Mesothelial cell of epicardium (in vitro differentiated cells): ENCODE data around the gene IER5L. TPM values are rescaled to one million over a fixed set of nuclear protein-coding genes. Genes with fewer than 3 reads are reported as not detected.
A peak's percentile ranks its signal among the peaks of the same experiment; 100 is the strongest.
"Not testable (repeated sequence)": the region's sequence is repeated elsewhere in the genome, so short reads cannot be mapped to it uniquely, and the experiment has no call there.

ENCODE experiments used
- DNase-seq, 2 experiments: peaks; one replicate each; pipeline ENCODE4 v3.0.0; 2021; ENCODE audit warnings: low spot score in 2 of 2; ENCODE audit not compliant: unreplicated experiment in 2 of 2
- H3K27ac Mint-ChIP-seq: 2 replicates; pipeline ENCODE4 v1.8.0; 2021; ENCODE audit warnings: mixed read lengths
- H3K27me3 Mint-ChIP-seq: 2 replicates; pipeline ENCODE4 v1.8.0; 2021; ENCODE audit warnings: low read depth, mixed read lengths
- H3K36me3 Mint-ChIP-seq: 2 replicates; pipeline ENCODE4 v1.8.0; 2021; ENCODE audit warnings: mixed read lengths
- H3K4me1 Mint-ChIP-seq: 2 replicates; pipeline ENCODE4 v1.8.0; 2021; ENCODE audit warnings: mixed read lengths
- H3K4me3 Mint-ChIP-seq: 2 replicates; pipeline ENCODE4 v1.8.0; 2021; ENCODE audit warnings: mild to moderate bottlenecking, moderate library complexity, mixed read lengths
- H3K9me3 Mint-ChIP-seq: 2 replicates; pipeline ENCODE4 v1.8.0; 2021; ENCODE audit warnings: mixed read lengths
- total RNA-seq: library from RNA; stranded (reverse); gene quantifications from 3 replicates; pipeline ENCODE4 v1.2.1, GENCODE V29; 2021
- TF ChIP-seq, protein P1 (sequence below): fragments of 200-600 bp; sonication (generic); IDR thresholded peaks from one replicate; pipeline ENCODE4 v1.5.0; 2021; ENCODE audit warnings: antibody characterized with exemption; ENCODE audit not compliant: unreplicated experiment

IER5L gene
- total RNA-seq, 1 donor from 2014 or later, result 34.7 TPM

DNA sequence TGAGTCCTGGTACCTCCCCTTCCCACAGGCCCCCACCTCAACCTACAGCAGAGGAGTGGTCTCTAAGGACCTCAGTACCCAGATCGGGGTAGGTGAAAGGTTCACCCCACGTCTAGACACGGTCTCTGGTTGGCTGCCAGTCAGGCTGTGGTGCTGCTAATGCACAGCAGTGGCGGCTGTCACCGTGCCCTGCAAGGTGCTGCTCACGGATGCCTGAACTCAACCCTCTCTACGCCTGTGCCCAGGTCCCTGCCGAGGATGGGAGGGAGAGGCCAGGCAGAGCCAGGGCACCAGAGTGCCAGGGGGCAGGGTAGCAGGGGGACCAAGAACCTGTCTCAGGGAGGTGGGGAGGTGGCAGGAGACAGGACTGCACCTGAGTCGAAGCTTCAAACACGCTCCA lies 14.3 kb downstream of the IER5L start:
- TF ChIP-seq, protein P1, sequence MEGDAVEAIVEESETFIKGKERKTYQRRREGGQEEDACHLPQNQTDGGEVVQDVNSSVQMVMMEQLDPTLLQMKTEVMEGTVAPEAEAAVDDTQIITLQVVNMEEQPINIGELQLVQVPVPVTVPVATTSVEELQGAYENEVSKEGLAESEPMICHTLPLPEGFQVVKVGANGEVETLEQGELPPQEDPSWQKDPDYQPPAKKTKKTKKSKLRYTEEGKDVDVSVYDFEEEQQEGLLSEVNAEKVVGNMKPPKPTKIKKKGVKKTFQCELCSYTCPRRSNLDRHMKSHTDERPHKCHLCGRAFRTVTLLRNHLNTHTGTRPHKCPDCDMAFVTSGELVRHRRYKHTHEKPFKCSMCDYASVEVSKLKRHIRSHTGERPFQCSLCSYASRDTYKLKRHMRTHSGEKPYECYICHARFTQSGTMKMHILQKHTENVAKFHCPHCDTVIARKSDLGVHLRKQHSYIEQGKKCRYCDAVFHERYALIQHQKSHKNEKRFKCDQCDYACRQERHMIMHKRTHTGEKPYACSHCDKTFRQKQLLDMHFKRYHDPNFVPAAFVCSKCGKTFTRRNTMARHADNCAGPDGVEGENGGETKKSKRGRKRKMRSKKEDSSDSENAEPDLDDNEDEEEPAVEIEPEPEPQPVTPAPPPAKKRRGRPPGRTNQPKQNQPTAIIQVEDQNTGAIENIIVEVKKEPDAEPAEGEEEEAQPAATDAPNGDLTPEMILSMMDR, result no peak
- H3K27me3 Mint-ChIP-seq, result no peaks in the 10 kb centered on the region
- H3K36me3 Mint-ChIP-seq, result peaks cover 11% of the 10 kb centered on the region
- H3K4me3 Mint-ChIP-seq, result no peak overlapping the region
- peaks cover 4% of the 10 kb centered on the region for H3K9me3 Mint-ChIP-seq
- H3K4me1 Mint-ChIP-seq, result peaks cover 35% of the 10 kb centered on the region
- peak overlapping the region; percentile 97 for H3K27ac Mint-ChIP-seq
- no peak for DNase-seq

DNA sequence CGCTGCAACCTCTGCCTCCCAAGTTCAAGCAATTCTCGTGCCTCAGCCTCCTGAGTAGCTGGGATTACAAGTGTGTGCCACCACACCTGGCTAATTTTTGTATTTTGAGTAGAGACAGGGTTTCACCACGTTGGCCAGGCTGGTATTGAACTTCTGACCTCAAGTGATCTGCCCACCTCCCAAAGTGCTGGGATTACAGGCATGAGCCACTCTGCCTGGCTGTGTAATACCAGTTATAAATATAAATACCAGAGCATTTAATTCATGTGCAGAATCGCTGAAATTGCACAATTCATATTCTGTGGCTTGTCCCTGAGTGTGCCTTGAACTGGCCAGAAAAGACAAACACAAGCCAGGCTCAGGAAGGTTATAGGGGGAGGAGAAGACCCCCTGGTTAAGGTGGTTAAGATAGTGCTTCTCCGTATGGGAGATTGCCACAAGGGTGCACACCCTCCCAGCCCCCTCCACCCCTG lies 14.8 kb downstream of the IER5L start:
- H3K4me3 Mint-ChIP-seq, DNase-seq, H3K9me3 Mint-ChIP-seq, H3K27me3 Mint-ChIP-seq: not testable (repeated sequence)
- Mint-ChIP-seq H3K4me1 (peaks cover 35% of the 10 kb centered on the region), H3K27ac (peak overlapping the region; percentile 56), H3K36me3 (peaks cover 11% of the 10 kb centered on the region)

DNA sequence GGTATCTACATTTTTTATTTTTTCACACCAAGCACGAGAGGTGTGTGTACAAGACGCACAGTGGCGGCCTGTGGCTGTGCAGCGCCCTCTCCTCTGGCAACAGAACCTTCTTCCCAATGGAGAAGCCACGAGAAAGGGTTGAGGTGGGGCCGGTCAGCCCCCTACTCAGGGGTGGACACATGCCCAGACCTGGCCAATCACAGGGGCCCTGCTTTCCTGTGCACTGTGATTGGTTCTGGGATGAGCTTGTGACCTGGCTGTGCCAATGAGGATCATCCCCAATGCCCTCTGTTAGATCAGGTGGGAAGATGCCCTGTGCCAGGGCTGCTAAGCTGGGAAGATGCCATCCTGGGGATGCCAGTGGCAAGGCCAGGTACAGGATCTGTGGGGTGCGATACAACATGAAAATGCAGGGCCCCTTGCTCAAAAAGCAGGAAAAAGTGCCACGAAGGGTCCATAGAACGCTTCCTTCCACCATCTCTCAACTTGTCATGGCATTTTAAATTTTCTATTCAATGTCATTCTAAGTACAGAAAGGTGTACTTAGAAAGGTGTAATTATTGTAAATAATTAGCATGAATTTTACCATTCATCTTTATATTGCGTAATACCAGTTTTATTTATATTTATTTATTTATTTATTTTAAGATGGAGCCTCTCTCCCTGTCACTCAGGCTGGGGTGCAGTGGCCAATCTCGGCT lies 15.4 kb downstream of the IER5L start:
- peaks cover 4% of the 10 kb centered on the region for H3K9me3 Mint-ChIP-seq
- no peak overlapping the region for H3K27ac Mint-ChIP-seq
- no peaks in the 10 kb centered on the region for H3K27me3 Mint-ChIP-seq
- peaks cover 13% of the 10 kb centered on the region for H3K36me3 Mint-ChIP-seq
- TF ChIP-seq, protein P1, result no peak
- peaks cover 29% of the 10 kb centered on the region for H3K4me1 Mint-ChIP-seq
- no peak overlapping the region for H3K4me3 Mint-ChIP-seq
- no peak for DNase-seq

DNA sequence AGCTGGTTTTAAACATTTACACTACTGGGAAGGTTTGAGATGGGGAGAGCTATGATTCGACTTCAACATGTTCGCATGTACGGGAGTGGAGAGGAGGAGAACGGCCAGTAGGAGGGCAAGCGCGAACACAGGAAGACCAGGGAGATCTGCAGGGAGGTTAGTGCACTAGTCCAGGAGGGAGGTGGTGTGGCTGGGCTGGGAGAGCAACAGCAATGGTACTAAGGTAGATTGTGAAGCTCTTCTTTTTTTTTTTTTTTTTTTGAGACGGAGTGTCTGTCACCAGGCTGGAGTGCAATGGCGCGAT lies 16.6 kb downstream of the IER5L start:
- TF ChIP-seq, protein P1, result no peak
- no peak for DNase-seq
- H3K4me3 Mint-ChIP-seq, result no peak overlapping the region
- H3K27ac Mint-ChIP-seq, result peak overlapping the region; percentile 50
- H3K4me1 Mint-ChIP-seq, result peaks cover 18% of the 10 kb centered on the region
- H3K9me3 Mint-ChIP-seq, result peaks cover 4% of the 10 kb centered on the region
- peaks cover 13% of the 10 kb centered on the region for H3K36me3 Mint-ChIP-seq
- H3K27me3 Mint-ChIP-seq, result no peaks in the 10 kb centered on the region

DNA sequence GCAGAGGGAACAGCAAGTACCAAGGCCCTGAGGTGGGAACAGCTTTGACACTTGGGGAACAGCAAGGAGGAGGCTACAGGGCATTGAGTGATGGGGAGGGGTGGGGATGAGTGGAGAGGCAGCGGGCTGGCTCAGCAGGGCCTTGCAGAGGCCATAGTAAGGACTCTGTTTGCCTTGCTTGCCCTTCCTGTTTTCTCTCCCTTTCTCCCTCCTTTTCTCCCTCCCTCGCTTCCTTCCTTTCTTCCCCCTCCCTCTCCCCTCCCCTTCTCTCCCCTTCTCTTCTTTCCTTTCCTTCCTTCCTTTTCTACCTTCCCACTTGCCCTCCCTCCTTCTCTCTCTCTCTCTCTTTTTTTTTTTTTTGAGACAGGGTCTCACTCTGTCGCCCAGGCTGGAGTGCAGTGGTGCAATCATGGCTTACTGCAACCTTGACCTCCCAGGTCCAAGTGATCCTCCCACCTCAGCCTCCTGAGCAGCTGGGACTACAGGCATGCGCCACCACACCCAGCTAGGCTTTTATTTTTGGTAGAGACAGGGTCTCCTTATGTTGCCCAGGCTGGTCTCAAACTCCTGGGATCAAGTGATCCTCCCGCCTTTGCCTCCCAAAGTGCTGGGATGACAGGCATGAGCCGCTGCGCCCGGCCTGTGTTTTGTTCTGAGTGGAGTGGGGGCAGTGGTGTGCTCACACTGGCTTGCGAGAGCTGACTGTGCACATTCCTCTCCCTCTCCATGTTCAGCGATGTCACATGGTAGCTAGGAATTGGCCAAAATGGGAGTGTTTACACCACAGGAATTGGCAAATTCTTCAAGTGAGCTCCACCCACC lies 17.1 kb downstream of the IER5L start:
- no peak for DNase-seq
- H3K27ac Mint-ChIP-seq, result peak overlapping the region; percentile 50
- H3K27me3 Mint-ChIP-seq, result no peaks in the 10 kb centered on the region
- peaks cover 13% of the 10 kb centered on the region for H3K4me1 Mint-ChIP-seq
- TF ChIP-seq, protein P1, result no peak
- peaks cover 4% of the 10 kb centered on the region for H3K9me3 Mint-ChIP-seq
- peaks cover 13% of the 10 kb centered on the region for H3K36me3 Mint-ChIP-seq
- H3K4me3 Mint-ChIP-seq, result no peak overlapping the region

DNA sequence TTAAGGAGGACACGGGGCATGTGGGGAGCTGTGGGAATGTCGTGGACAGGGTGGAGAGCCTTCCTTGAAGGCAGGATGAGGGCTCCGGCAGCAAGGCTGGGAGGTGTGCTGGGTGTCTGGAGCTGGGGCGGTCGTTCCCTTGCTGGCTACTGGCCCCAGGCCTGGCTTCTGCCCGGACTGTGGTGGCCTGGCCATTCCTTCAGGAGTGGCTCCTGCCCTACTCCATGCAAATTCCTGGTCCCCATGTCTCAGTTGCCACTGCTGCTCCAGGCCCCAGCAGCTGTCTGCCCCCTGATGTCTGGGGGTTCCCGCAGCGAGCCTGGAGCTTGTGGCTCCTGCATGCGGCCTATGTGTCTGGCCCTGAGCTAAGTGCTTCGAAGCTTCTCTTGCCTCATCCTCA lies 21.9 kb downstream of the IER5L start:
- Mint-ChIP-seq H3K4me1 (no peaks in the 10 kb centered on the region), H3K27me3 (no peaks in the 10 kb centered on the region), H3K9me3 (no peaks in the 10 kb centered on the region), H3K4me3 (no peak overlapping the region), H3K27ac (no peak overlapping the region), H3K36me3 (peaks cover 15% of the 10 kb centered on the region)
- TF ChIP-seq, protein P1, result no peak
- DNase-seq, result no peak
